Measurements from ENCODE around the gene TMEM221.

Gene TMEM221

DNA sequence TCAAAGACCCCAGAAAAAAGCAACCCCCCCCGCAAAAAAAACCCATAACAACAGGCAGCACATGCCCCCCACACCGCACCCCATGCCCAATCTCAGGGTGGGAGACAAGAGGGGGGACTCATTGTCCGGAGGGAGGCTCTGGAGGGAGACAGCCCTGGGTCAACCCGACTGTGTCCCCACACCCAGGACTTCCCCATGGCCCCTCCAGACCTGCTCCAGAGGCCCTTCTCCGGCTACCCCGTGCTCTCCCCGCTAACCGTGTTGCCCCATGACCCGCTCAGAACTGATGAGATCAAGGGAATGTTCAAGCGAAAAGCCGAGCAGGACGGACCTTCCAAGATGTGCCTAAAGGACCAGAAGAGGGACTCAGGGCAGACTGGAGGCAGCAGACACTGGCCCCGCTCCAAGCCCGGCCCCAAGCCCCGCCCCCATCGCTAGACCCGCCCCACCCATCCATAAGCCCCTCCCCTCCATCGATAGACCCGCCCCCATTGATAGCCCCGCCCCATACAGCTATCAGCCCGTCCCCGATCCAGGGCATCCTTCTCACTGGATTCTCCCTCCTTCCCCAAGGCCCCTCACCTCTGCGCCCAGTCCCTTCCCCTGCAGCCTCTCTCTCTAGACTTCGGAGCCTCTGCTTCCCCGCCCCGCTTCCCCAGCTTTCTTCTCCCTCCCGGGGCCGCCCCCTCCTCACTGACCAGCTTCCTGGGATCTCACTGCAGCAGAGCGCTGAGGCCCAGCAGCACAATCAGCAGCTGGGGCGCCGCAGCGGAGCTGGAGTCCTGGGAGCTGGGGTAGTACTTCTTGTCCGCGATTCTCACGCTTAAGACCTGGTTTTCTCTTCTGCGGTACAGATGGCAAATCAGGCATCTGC, 45.2 kb downstream of the TMEM221 start:
- Histone ChIP-seq H3K27me3 (ENCODE audit: insufficient read depth, low read length) (no peaks in the 10 kb centered on the region), H2AFZ (ENCODE audit: low read length, unreplicated experiment) (no peak overlapping the region), H3K4me1 (ENCODE audit: control insufficient read depth, insufficient read depth, low read length, unreplicated experiment) (peaks cover 15% of the 10 kb centered on the region), H3K4me3 (ENCODE audit: low read depth, low read length) (peak overlapping the region; percentile 84), H3K36me3 (ENCODE audit: insufficient read depth, low read length) (peaks cover 3% of the 10 kb centered on the region; the same call in 1 of the 2 replicates), H3K79me2 (ENCODE audit: control insufficient read depth, insufficient read depth, low read length, unreplicated experiment) (peaks cover 36% of the 10 kb centered on the region), H3K27ac (ENCODE audit: low read depth, low read length) (no peak overlapping the region)

- H3K4me3 ChIP-seq (ENCODE audit: low read depth, low read length), result no peak overlapping the region
- H3K27ac ChIP-seq (ENCODE audit: low read depth, low read length), result no peak overlapping the region
- H3K4me1 ChIP-seq (ENCODE audit: control insufficient read depth, insufficient read depth, low read length, unreplicated experiment), result peaks cover 11% of the 10 kb centered on the region
- peaks cover 3% of the 10 kb centered on the region; the same call in 1 of the 2 replicates for H3K36me3 ChIP-seq (ENCODE audit: insufficient read depth, low read length)
- H3K27me3 ChIP-seq (ENCODE audit: insufficient read depth, low read length), result no peaks in the 10 kb centered on the region
- no peak overlapping the region for H2AFZ ChIP-seq (ENCODE audit: low read length, unreplicated experiment)
- H3K79me2 ChIP-seq (ENCODE audit: control insufficient read depth, insufficient read depth, low read length, unreplicated experiment), result peaks cover 32% of the 10 kb centered on the region
Observed at GRCh38 chr19:17401628-17402027, 46.8 kb downstream of the TMEM221 start.

DNA sequence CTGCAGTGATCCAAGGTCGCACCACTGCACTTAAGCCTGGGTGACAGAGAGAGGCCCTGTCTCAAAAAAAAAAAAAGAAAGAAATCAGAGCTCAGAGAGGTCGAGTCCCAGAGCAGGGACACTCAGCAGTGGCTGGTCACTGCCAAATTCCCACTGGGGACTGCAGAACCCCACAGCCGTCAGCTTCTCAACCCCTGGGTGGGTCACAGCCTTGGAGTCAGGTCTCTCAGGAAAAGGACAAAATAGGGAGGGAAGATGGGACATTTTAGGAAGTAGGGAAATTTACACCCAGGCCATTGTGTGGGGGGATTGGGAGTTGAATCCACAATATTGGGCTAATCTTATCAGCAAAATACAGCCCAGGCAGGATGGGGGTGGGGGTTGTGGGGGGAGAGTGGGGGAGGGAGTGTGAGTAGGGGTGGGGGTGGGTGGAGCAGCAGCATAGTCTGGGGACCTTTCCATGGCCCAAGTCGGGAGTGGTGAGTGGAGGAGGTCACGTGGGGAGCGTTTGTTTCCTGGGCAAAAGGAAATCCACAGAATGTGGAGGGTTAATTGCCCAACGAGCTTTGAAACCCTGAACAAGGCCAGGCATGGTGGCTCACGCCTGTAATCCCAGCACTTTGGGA, 49.5 kb downstream of the TMEM221 start:
- H3K4me3 ChIP-seq (ENCODE audit: low read depth, low read length), result no peak overlapping the region
- H3K79me2 ChIP-seq (ENCODE audit: control insufficient read depth, insufficient read depth, low read length, unreplicated experiment), result peaks cover 6% of the 10 kb centered on the region
- peaks cover 3% of the 10 kb centered on the region; the same call in 1 of the 2 replicates for H3K36me3 ChIP-seq (ENCODE audit: insufficient read depth, low read length)
- H3K4me1 ChIP-seq (ENCODE audit: control insufficient read depth, insufficient read depth, low read length, unreplicated experiment), result no peaks in the 10 kb centered on the region
- H3K27ac ChIP-seq (ENCODE audit: low read depth, low read length), result no peak overlapping the region
- no peak overlapping the region for H2AFZ ChIP-seq (ENCODE audit: low read length, unreplicated experiment)
- no peaks in the 10 kb centered on the region for H3K27me3 ChIP-seq (ENCODE audit: insufficient read depth, low read length)

GRCh38 chr19:17394891-17395415, 53.5 kb downstream of the TMEM221 start:
- no peak overlapping the region for H2AFZ ChIP-seq (ENCODE audit: low read length, unreplicated experiment)

GRCh38 chr19:17393914-17394313, 54.6 kb downstream of the TMEM221 start, which contains the start of gene CCDC194:
CCDC194 (minus strand) TSS chr19:17394196; CDS start chr19:17394158, 38 bp downstream.
- no peaks in the 10 kb centered on the region for H3K36me3 ChIP-seq (ENCODE audit: insufficient read depth, low read length)
- H3K79me2 ChIP-seq (ENCODE audit: control insufficient read depth, insufficient read depth, low read length, unreplicated experiment), result no peaks in the 10 kb centered on the region
- no peaks in the 10 kb centered on the region for H3K27me3 ChIP-seq (ENCODE audit: insufficient read depth, low read length)
- no peak within 1 kb of the TSS for H3K27ac ChIP-seq (ENCODE audit: low read depth, low read length)
- H3K4me1 ChIP-seq (ENCODE audit: control insufficient read depth, insufficient read depth, low read length, unreplicated experiment), result no peaks in the 10 kb centered on the region
- H3K4me3 ChIP-seq (ENCODE audit: low read depth, low read length), result no peak within 1 kb of the TSS
- no peak within 1 kb of the TSS for H2AFZ ChIP-seq (ENCODE audit: low read length, unreplicated experiment)

More at GRCh38 chr19:17394891-17395415, 53.5 kb downstream of the TMEM221 start:
- Histone ChIP-seq H3K36me3 (ENCODE audit: insufficient read depth, low read length) (no peaks in the 10 kb centered on the region), H3K4me1 (ENCODE audit: control insufficient read depth, insufficient read depth, low read length, unreplicated experiment) (no peaks in the 10 kb centered on the region), H3K79me2 (ENCODE audit: control insufficient read depth, insufficient read depth, low read length, unreplicated experiment) (no peaks in the 10 kb centered on the region), H3K27me3 (ENCODE audit: insufficient read depth, low read length) (no peaks in the 10 kb centered on the region), H3K27ac (ENCODE audit: low read depth, low read length) (no peak overlapping the region), H3K4me3 (ENCODE audit: low read depth, low read length) (no peak overlapping the region)

DNA sequence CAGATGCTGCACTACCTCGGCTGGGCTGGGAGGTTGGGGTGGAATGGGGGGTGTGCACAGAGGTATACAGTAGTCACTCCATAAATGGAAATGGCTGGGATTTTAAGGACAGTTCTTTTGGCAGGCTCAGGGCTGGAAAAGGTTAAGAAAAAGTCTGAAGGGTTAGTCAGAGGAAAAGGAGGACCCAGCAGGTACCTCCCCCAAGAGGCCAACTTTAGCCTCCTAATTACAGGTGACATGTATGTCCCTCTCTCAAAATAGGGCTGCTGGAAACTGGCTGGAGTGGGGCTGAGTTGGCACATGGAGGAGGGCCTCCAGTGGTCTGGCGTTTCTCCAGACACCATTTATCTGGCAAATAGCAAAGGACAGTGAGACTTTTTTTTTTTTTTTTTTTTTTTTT, 55.5 kb downstream of the TMEM221 start:
- Histone ChIP-seq H3K4me1 (ENCODE audit: control insufficient read depth, insufficient read depth, low read length, unreplicated experiment) (no peaks in the 10 kb centered on the region), H3K79me2 (ENCODE audit: control insufficient read depth, insufficient read depth, low read length, unreplicated experiment) (no peaks in the 10 kb centered on the region), H3K36me3 (ENCODE audit: insufficient read depth, low read length) (no peaks in the 10 kb centered on the region), H3K4me3 (ENCODE audit: low read depth, low read length) (no peak overlapping the region), H3K27me3 (ENCODE audit: insufficient read depth, low read length) (no peaks in the 10 kb centered on the region), H3K27ac (ENCODE audit: low read depth, low read length) (no peak overlapping the region), H2AFZ (ENCODE audit: low read length, unreplicated experiment) (no peak overlapping the region)

GRCh38 chr19:17391371-17392151, 56.9 kb downstream of the TMEM221 start:
- H3K36me3 ChIP-seq (ENCODE audit: insufficient read depth, low read length), result no peaks in the 10 kb centered on the region
- no peak overlapping the region for H2AFZ ChIP-seq (ENCODE audit: low read length, unreplicated experiment)
- no peak overlapping the region for H3K27ac ChIP-seq (ENCODE audit: low read depth, low read length)
- H3K27me3 ChIP-seq (ENCODE audit: insufficient read depth, low read length), result no peaks in the 10 kb centered on the region
- no peaks in the 10 kb centered on the region for H3K4me1 ChIP-seq (ENCODE audit: control insufficient read depth, insufficient read depth, low read length, unreplicated experiment)
- H3K4me3 ChIP-seq (ENCODE audit: low read depth, low read length), result peak overlapping the region; percentile 76
- H3K79me2 ChIP-seq (ENCODE audit: control insufficient read depth, insufficient read depth, low read length, unreplicated experiment), result no peaks in the 10 kb centered on the region

GRCh38 chr19:17390665-17391370, 57.6 kb downstream of the TMEM221 start:
- Histone ChIP-seq H3K27me3 (ENCODE audit: insufficient read depth, low read length) (no peaks in the 10 kb centered on the region), H2AFZ (ENCODE audit: low read length, unreplicated experiment) (no peak overlapping the region)

GRCh38 chr19:17389957-17390664, 58.4 kb downstream of the TMEM221 start:
- Histone ChIP-seq H2AFZ (ENCODE audit: low read length, unreplicated experiment) (no peak overlapping the region), H3K79me2 (ENCODE audit: control insufficient read depth, insufficient read depth, low read length, unreplicated experiment) (no peaks in the 10 kb centered on the region), H3K27ac (ENCODE audit: low read depth, low read length) (no peak overlapping the region), H3K27me3 (ENCODE audit: insufficient read depth, low read length) (no peaks in the 10 kb centered on the region), H3K36me3 (ENCODE audit: insufficient read depth, low read length) (no peaks in the 10 kb centered on the region), H3K4me1 (ENCODE audit: control insufficient read depth, insufficient read depth, low read length, unreplicated experiment) (no peaks in the 10 kb centered on the region), H3K4me3 (ENCODE audit: low read depth, low read length) (peak overlapping the region; percentile 76)

More at GRCh38 chr19:17390665-17391370, 57.6 kb downstream of the TMEM221 start:
- H3K27ac ChIP-seq (ENCODE audit: low read depth, low read length), result no peak overlapping the region
- H3K79me2 ChIP-seq (ENCODE audit: control insufficient read depth, insufficient read depth, low read length, unreplicated experiment), result no peaks in the 10 kb centered on the region
- H3K36me3 ChIP-seq (ENCODE audit: insufficient read depth, low read length), result no peaks in the 10 kb centered on the region
- no peaks in the 10 kb centered on the region for H3K4me1 ChIP-seq (ENCODE audit: control insufficient read depth, insufficient read depth, low read length, unreplicated experiment)
- peak overlapping the region; percentile 76 for H3K4me3 ChIP-seq (ENCODE audit: low read depth, low read length)

Data from ACC112 (cell line).